Osteocyte (in vitro differentiated cells): ENCODE measurements around the gene NISCH. TPM values are rescaled to one million over a fixed set of nuclear protein-coding genes. Genes with fewer than 3 reads are reported as not detected.

ENCODE experiments used
- DNase-seq: peaks from one replicate; pipeline ENCODE4 v3.0.0; 2021; ENCODE audit warnings: mixed read lengths; ENCODE audit not compliant: unreplicated experiment; ENCODE audit errors: extremely low spot score
- H3K27ac Mint-ChIP-seq: one replicate; pipeline ENCODE4 v1.8.0; 2021; ENCODE audit warnings: mild to moderate bottlenecking, mixed read lengths; ENCODE audit not compliant: unreplicated experiment
- H3K27me3 Mint-ChIP-seq: one replicate; pipeline ENCODE4 v1.8.0; 2021; ENCODE audit warnings: mixed read lengths; ENCODE audit not compliant: unreplicated experiment
- H3K36me3 Mint-ChIP-seq: one replicate; pipeline ENCODE4 v1.8.0; 2021; ENCODE audit warnings: mixed read lengths; ENCODE audit not compliant: unreplicated experiment
- H3K4me1 Mint-ChIP-seq: one replicate; pipeline ENCODE4 v1.8.0; 2021; ENCODE audit warnings: mixed read lengths; ENCODE audit not compliant: unreplicated experiment
- H3K4me3 Mint-ChIP-seq: one replicate; pipeline ENCODE4 v1.8.0; 2021; ENCODE audit warnings: mild to moderate bottlenecking, moderate library complexity, mixed read lengths; ENCODE audit not compliant: unreplicated experiment
- H3K9me3 Mint-ChIP-seq: one replicate; pipeline ENCODE4 v1.8.0; 2021; ENCODE audit warnings: mixed read lengths; ENCODE audit not compliant: unreplicated experiment
- CTCF ChIP-seq: fragments of 200-600 bp; sonication (generic); IDR thresholded peaks from 2 replicates; pipeline ENCODE4 v1.5.0; 2021; ENCODE audit warnings: antibody characterized with exemption, mild to moderate bottlenecking, moderate library complexity
- total RNA-seq: library from RNA; stranded (reverse); gene quantifications from 2 replicates; pipeline ENCODE4 v1.2.1, GENCODE V29; 2021

NISCH gene
- total RNA-seq, 1 donor from 2014 or later = 138 TPM

- Mint-ChIP-seq H3K27ac (no peak overlapping the region), H3K4me1 (peaks cover 7% of the 10 kb centered on the region), H3K4me3 (no peak overlapping the region), H3K27me3 (no peaks in the 10 kb centered on the region), H3K9me3 (no peaks in the 10 kb centered on the region), H3K36me3 (no peaks in the 10 kb centered on the region)
- no peak for TF ChIP-seq CTCF
- no peak for DNase-seq
Measured at GRCh38 chr3:52502808-52503350, 47.5 kb downstream of the NISCH start.

- Mint-ChIP-seq H3K4me3 (no peak overlapping the region), H3K4me1 (peaks cover 6% of the 10 kb centered on the region), H3K36me3 (no peaks in the 10 kb centered on the region), H3K27ac (no peak overlapping the region), H3K27me3 (no peaks in the 10 kb centered on the region), H3K9me3 (no peaks in the 10 kb centered on the region)
- TF ChIP-seq CTCF = no peak
- DNase-seq = no peak
Measured at GRCh38 chr3:52503788-52504424, 48.5 kb downstream of the NISCH start.

GRCh38 chr3:52504977-52505376 lies 49.6 kb downstream of the NISCH start:
- Mint-ChIP-seq H3K4me1 (peaks cover 6% of the 10 kb centered on the region), H3K27me3 (no peaks in the 10 kb centered on the region), H3K4me3 (no peak overlapping the region), H3K36me3 (no peaks in the 10 kb centered on the region), H3K27ac (no peak overlapping the region), H3K9me3 (no peaks in the 10 kb centered on the region)
- TF ChIP-seq CTCF = no peak
- DNase-seq = no peak

- Mint-ChIP-seq H3K4me1 (peaks cover 6% of the 10 kb centered on the region), H3K9me3 (no peaks in the 10 kb centered on the region)
Measured at GRCh38 chr3:52506266-52506966, 51.0 kb downstream of the NISCH start.

More at GRCh38 chr3:52506266-52506966, 51.0 kb downstream of the NISCH start:
- Mint-ChIP-seq H3K36me3 (no peaks in the 10 kb centered on the region), H3K4me3 (no peak overlapping the region), H3K27ac (no peak overlapping the region), H3K27me3 (no peaks in the 10 kb centered on the region)
- TF ChIP-seq CTCF = no peak
- no peak for DNase-seq
